Muscle layer of colon (tissue), 2 donors: Measurements from ENCODE around the gene GPC6.
"Not testable (repeated sequence)": the region's sequence is repeated elsewhere in the genome, so short reads cannot be mapped to it uniquely, and the experiment has no call there.

Experiments
- H3K27ac ChIP-seq: one replicate; pipeline ENCODE4 v1.7.0; 2013; ENCODE audit warnings: low read depth, mild to moderate bottlenecking, low read length, moderate library complexity
- H3K27me3 ChIP-seq, 2 donors: one replicate each; pipeline ENCODE4 v1.7.0; 2013; ENCODE audit warnings: low read length in 2 of 2, mild to moderate bottlenecking in 2 of 2; ENCODE audit not compliant: insufficient read depth in 2 of 2, control insufficient read depth in 1 of 2
- H3K36me3 ChIP-seq: one replicate; pipeline ENCODE4 v1.7.0; 2013; ENCODE audit warnings: mild to moderate bottlenecking, low read length; ENCODE audit not compliant: insufficient read depth
- H3K4me1 ChIP-seq: one replicate; pipeline ENCODE4 v1.7.0; 2013; ENCODE audit warnings: mild to moderate bottlenecking, low read length; ENCODE audit not compliant: insufficient read depth
- H3K4me3 ChIP-seq, 2 donors: one replicate each; pipeline ENCODE4 v1.7.0; 2013; ENCODE audit warnings: low read length in 2 of 2, low read depth in 1 of 2, mild to moderate bottlenecking in 1 of 2, moderate library complexity in 1 of 2
- H3K9ac ChIP-seq: one replicate; pipeline ENCODE4 v1.7.0; 2013; ENCODE audit warnings: low read length
- H3K9me3 ChIP-seq: one replicate; pipeline ENCODE4 v1.7.0; 2013; ENCODE audit warnings: mild to moderate bottlenecking, low read length
- donor health status: abdominal sarcoma.
- donor health status: Adenocarcinoma of cecum.

Gene GPC6

DNA sequence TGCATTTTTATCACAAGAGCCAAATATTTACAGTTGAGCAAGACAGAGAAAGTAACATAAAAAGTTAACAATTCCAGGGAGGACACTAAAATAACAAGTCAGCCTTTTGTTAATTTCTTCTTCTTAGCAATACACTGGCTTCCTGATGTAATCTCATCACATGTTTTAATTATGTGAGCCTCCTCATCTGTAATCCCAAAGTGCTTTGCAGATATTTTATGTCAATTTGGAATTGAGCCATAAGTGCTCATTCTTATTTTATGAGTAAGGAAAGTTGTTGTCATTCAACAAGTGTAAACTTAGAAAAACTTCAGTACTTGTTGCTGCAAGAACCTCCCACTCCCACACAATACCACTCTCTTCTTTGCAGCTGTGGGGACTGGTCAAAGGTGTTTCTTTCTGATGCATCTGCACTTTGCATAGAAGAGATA is 223.6 kb downstream of the GPC6 start:
- no peak overlapping the region for H3K4me3 ChIP-seq
- H3K27me3 ChIP-seq, result no peaks in the 10 kb centered on the region
- H3K27ac ChIP-seq, result no peak overlapping the region
- no peaks in the 10 kb centered on the region for H3K4me1 ChIP-seq
- no peak overlapping the region for H3K9ac ChIP-seq
- H3K36me3 ChIP-seq, result no peaks in the 10 kb centered on the region
- H3K9me3 ChIP-seq, result no peaks in the 10 kb centered on the region

- no peak overlapping the region for H3K9ac ChIP-seq
- H3K36me3 ChIP-seq, result no peaks in the 10 kb centered on the region
- no peaks in the 10 kb centered on the region for H3K4me1 ChIP-seq
- no peaks in the 10 kb centered on the region for H3K9me3 ChIP-seq
- H3K27ac ChIP-seq, result no peak overlapping the region
- no peak overlapping the region for H3K4me3 ChIP-seq
- H3K27me3 ChIP-seq, result no peaks in the 10 kb centered on the region
Observed at GRCh38 chr13:93450761-93451160, 224.2 kb downstream of the GPC6 start.

DNA sequence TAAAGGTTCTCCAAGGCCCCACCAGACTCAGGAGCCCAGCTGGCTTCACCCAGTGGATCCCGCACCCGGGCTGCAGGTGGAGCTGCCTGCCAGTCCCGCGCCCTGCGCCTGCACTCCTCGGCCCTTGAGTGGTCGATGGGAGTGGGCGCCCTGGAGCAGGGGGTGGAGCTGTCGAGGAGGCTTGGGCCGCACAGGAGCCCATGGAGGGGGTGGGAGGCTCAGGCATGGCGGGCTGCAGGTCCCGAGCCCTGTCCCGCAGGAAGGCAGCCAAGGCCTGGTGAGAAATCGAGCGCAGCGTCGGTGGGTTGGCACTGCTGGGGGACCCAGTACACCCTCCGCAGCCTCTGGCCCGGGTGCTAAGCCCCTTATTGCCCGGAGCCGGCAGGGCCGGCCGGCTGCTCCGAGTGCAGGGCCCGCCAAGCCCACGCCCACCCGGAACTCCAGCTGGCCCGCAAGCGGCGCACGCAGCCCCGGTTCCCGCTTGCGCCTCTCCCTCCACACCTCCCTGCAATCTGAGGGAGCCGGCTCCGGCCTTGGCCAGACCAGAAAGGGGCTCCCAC is 228.1 kb downstream of the GPC6 start:
- not testable (repeated sequence) for H3K36me3 ChIP-seq, H3K9ac ChIP-seq, H3K9me3 ChIP-seq, H3K4me3 ChIP-seq, H3K27ac ChIP-seq, H3K27me3 ChIP-seq, H3K4me1 ChIP-seq

GRCh38 chr13:93455861-93456260 is 229.3 kb downstream of the GPC6 start:
- no peak overlapping the region for H3K9ac ChIP-seq
- no peaks in the 10 kb centered on the region for H3K27me3 ChIP-seq
- no peaks in the 10 kb centered on the region for H3K4me1 ChIP-seq
- H3K27ac ChIP-seq, result no peak overlapping the region
- no peaks in the 10 kb centered on the region for H3K9me3 ChIP-seq
- H3K36me3 ChIP-seq, result no peaks in the 10 kb centered on the region
- no peak overlapping the region for H3K4me3 ChIP-seq

DNA sequence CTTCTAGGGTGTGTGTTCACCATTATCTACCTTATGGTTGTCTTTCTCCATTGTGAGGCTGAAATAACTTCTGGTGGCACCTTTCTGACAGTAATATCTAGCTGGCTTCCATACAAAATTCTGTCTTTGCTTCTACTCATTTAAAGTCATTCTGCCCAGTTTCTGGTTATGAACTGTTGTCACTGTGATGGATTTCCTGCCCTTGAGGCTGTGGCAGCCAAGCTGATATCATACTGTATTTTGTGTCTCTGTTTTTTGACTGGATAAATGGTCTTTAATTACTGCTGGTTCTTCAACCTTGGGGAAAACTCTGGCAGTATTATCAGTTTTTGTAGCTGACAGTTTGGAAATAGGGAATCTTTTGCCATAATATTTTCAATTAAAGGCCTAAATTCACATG is 233.4 kb downstream of the GPC6 start:
- H3K4me1 ChIP-seq, result no peaks in the 10 kb centered on the region
- no peak overlapping the region for H3K9ac ChIP-seq
- no peak overlapping the region for H3K4me3 ChIP-seq
- no peaks in the 10 kb centered on the region for H3K9me3 ChIP-seq
- no peaks in the 10 kb centered on the region for H3K27me3 ChIP-seq
- H3K36me3 ChIP-seq, result no peaks in the 10 kb centered on the region
- no peak overlapping the region for H3K27ac ChIP-seq

- no peak overlapping the region for H3K27ac ChIP-seq
- H3K9me3 ChIP-seq, result no peaks in the 10 kb centered on the region
- H3K9ac ChIP-seq, result no peak overlapping the region
- H3K36me3 ChIP-seq, result no peaks in the 10 kb centered on the region
- no peaks in the 10 kb centered on the region for H3K27me3 ChIP-seq
- no peaks in the 10 kb centered on the region for H3K4me1 ChIP-seq
- no peak overlapping the region for H3K4me3 ChIP-seq
Observed at GRCh38 chr13:93462151-93462550, 235.5 kb downstream of the GPC6 start.

DNA sequence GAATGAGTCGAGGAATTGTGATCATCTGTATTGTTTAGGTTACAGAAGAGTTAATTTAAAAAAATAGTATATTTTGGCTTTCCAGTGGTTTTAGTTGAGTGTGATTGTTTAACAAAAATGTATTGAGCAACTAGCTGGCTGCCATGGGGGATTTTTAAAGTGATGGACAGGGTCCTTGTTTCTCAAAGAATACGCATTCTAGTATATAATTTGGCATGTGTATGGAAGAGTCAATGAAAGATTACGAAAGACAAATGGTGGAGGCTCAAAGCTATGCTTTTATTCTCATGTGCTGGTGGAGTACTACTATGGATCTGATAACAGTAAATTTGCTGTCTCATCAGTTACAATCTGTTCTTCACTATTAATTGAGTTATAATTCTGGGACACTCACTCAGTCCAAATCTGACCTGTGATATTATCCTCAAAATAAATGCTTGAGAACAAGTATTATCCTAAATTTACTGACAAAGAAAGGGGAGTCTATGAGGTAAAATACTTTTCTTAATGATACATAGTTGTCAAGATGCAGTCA is 240.0 kb downstream of the GPC6 start:
- no peaks in the 10 kb centered on the region for H3K36me3 ChIP-seq
- no peak overlapping the region for H3K27ac ChIP-seq
- no peaks in the 10 kb centered on the region for H3K9me3 ChIP-seq
- H3K4me1 ChIP-seq, result no peaks in the 10 kb centered on the region
- no peaks in the 10 kb centered on the region for H3K27me3 ChIP-seq
- no peak overlapping the region for H3K9ac ChIP-seq
- H3K4me3 ChIP-seq, result no peak overlapping the region

DNA sequence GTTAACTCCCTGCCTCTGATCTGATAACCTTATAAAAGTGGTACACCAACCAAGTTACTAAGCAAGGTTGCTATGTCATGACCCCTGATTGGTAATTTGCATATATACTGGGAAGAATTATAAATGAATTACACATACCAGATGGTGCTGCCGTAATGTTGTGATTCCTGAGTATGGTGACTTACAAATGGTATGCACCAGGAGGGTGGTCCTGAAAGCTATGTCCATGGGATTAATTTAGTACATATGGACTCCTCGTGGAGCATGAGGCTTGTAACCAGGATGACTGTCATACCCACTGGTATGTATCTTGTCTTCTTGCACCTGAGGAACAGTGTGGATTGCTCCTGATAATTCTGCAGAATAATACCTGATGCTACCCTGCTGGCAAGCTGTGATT is 240.6 kb downstream of the GPC6 start:
- H3K27me3 ChIP-seq, result no peaks in the 10 kb centered on the region
- no peaks in the 10 kb centered on the region for H3K36me3 ChIP-seq
- no peaks in the 10 kb centered on the region for H3K9me3 ChIP-seq
- no peak overlapping the region for H3K9ac ChIP-seq
- no peak overlapping the region for H3K27ac ChIP-seq
- no peak overlapping the region for H3K4me3 ChIP-seq
- no peaks in the 10 kb centered on the region for H3K4me1 ChIP-seq

- no peaks in the 10 kb centered on the region for H3K27me3 ChIP-seq
- no peaks in the 10 kb centered on the region for H3K36me3 ChIP-seq
- no peak overlapping the region for H3K4me3 ChIP-seq
- H3K9me3 ChIP-seq, result no peaks in the 10 kb centered on the region
- H3K4me1 ChIP-seq, result no peaks in the 10 kb centered on the region
- H3K27ac ChIP-seq, result no peak overlapping the region
- no peak overlapping the region for H3K9ac ChIP-seq
Observed at GRCh38 chr13:93468433-93468832, 241.8 kb downstream of the GPC6 start.

DNA sequence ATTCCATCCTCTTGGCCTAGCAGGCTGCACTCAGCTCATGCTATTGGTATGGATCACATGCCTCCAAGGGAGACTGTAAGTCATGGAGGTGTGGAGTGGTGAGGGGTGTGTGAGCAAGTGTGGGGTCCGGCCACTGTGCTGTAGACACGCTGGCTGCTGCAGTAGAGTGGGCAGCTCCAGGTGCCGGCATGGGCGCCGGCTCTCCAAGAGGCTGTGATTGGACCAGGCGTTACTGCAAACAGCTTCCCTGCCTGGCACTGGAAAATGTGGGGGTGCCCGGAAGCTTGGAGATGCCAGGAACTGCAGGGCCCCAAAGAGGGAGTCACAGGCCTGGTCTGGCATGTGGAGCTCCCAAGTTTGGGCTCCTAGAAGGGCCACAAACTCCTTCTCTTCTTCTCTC is 245.7 kb downstream of the GPC6 start:
- Histone ChIP-seq H3K27me3 (no peaks in the 10 kb centered on the region), H3K36me3 (no peaks in the 10 kb centered on the region), H3K4me1 (peaks cover 12% of the 10 kb centered on the region), H3K27ac (no peak overlapping the region), H3K9me3 (no peaks in the 10 kb centered on the region), H3K4me3 (no peak overlapping the region), H3K9ac (no peak overlapping the region)

- Histone ChIP-seq H3K4me3 (no peak overlapping the region), H3K9ac (no peak overlapping the region), H3K27ac (no peak overlapping the region), H3K27me3 (no peaks in the 10 kb centered on the region), H3K4me1 (peaks cover 12% of the 10 kb centered on the region), H3K9me3 (no peaks in the 10 kb centered on the region), H3K36me3 (no peaks in the 10 kb centered on the region)
Observed at GRCh38 chr13:93472814-93473296, 246.2 kb downstream of the GPC6 start.
